Measurements from ENCODE around the gene PDIA3. TPM values are rescaled to one million over a fixed set of nuclear protein-coding genes. Genes with fewer than 3 reads are reported as not detected.

Gene PDIA3
- total and polyA plus RNA-seq, 2 donors (not counting 1 experiment from before 2014, with no cell fraction given): 42.7 to 83.1 TPM

DNA sequence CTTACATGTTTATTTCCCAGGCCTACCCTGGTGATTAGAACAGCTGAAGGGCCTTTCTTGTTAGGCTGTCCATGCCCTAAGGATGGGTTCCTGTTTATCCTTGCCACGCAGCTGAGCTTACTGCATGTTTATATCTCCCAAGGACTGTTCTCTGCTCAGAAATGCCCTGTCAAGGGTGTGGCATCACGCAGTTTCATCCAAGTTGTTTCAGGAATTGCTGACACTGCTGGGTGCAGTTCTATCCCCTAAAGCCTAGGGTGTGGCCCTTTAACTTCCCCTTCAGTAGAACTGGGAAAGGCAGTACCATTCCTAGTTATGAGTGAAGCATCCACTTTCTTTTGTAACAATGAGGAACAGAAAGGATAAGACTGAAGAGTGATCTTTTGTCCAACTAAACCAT, 25.6 kb downstream of the PDIA3 start:
- Histone ChIP-seq H3K4me3 (ENCODE audit: control extremely low read depth in 1 of 5, extremely low read depth in 1 of 5, insufficient read depth in 1 of 5, low read depth in 2 of 5, low read length in 4 of 5) (no peak overlapping the region), H3K4me2 (replicated peaks; ENCODE audit: low read depth, low read length, poor library complexity, severe bottlenecking) (no peak overlapping the region), H3K27me3 (replicated peaks in 1 of 4; ENCODE audit: control extremely low read depth in 1 of 4, control insufficient read depth in 3 of 4, insufficient read depth in 4 of 4, low read length in 3 of 4) (no peaks in the 10 kb centered on the region), H3K27ac (ENCODE audit: low read length in 2 of 2) (no peak overlapping the region), H3K36me3 (replicated peaks in 1 of 2; ENCODE audit: control extremely low read depth in 1 of 2, control insufficient read depth in 1 of 2, extremely low read depth in 1 of 2, insufficient read depth in 2 of 2, low read length in 1 of 2) (peaks cover 15 to 66% of the 10 kb centered on the region in 2 experiments), H3K4me1 (ENCODE audit: control insufficient read depth in 2 of 2, insufficient read depth in 2 of 2, low read length in 2 of 2) (peaks cover 9 to 19% of the 10 kb centered on the region in 2 donors), H3K9me3 (ENCODE audit: control extremely low read depth in 1 of 3, control insufficient read depth in 2 of 3, insufficient read depth in 1 of 3, low read length in 2 of 3) (no peaks in the 10 kb centered on the region), H2AFZ (ENCODE audit: insufficient read depth, low read depth, low read length, poor library complexity, severe bottlenecking) (no peak overlapping the region), H3K9ac (ENCODE audit: low read length) (no peak overlapping the region), H3K79me2 (ENCODE audit: control insufficient read depth, insufficient read depth, low read length) (peaks cover 10% of the 10 kb centered on the region), H4K20me1 (ENCODE audit: control insufficient read depth, insufficient read depth, low read length, poor library complexity, severe bottlenecking) (peaks cover 57% of the 10 kb centered on the region)
- POLR2A ChIA-PET: interaction anchor here (0.6 kb wide), 1 partner anchor 37 kb away, joined by 5 read pairs; no protein-coding TSS in a partner anchor
- TF ChIP-seq EZH2 (IDR thresholded peaks at IDR 0.05; ENCODE audit: borderline replicate concordance, insufficient read depth, low read depth, low read length, poor library complexity, severe bottlenecking): no peak
- TF ChIP-seq, protein P1, sequence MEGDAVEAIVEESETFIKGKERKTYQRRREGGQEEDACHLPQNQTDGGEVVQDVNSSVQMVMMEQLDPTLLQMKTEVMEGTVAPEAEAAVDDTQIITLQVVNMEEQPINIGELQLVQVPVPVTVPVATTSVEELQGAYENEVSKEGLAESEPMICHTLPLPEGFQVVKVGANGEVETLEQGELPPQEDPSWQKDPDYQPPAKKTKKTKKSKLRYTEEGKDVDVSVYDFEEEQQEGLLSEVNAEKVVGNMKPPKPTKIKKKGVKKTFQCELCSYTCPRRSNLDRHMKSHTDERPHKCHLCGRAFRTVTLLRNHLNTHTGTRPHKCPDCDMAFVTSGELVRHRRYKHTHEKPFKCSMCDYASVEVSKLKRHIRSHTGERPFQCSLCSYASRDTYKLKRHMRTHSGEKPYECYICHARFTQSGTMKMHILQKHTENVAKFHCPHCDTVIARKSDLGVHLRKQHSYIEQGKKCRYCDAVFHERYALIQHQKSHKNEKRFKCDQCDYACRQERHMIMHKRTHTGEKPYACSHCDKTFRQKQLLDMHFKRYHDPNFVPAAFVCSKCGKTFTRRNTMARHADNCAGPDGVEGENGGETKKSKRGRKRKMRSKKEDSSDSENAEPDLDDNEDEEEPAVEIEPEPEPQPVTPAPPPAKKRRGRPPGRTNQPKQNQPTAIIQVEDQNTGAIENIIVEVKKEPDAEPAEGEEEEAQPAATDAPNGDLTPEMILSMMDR (IDR thresholded peaks at IDR 0.05): no peak
- CTCF ChIA-PET: interaction anchor here (0.6 to 11.4 kb wide), 6 partner anchors 11 to 35 kb away, joined by 3 to 150 read pairs (median 6); partner anchors contain the start of genes PDIA3 and SERF2
- H3K4me3 Mint-ChIP-seq: no peak overlapping the region
- H3K9me3 Mint-ChIP-seq (ENCODE audit: insufficient read depth): no peaks in the 10 kb centered on the region
- no peak overlapping the region for H3K27ac Mint-ChIP-seq
- DNase-seq: no peak
- 100% methylated on average over 2 of the region's 2 CpGs for WGBS (ENCODE audit: insufficient coverage)
- no peak for ATAC-seq (ENCODE audit: low read depth)
- peaks cover 33% of the 10 kb centered on the region for H3K4me1 Mint-ChIP-seq
- intact Hi-C loops (cut with micrococcal nuclease): no loop called here
- H3K27me3 Mint-ChIP-seq: no peaks in the 10 kb centered on the region

GRCh38 chr15:43772624-43773023, 26.4 kb downstream of the PDIA3 start:
- H3K27me3 ChIP-seq (replicated peaks in 1 of 4; ENCODE audit: control extremely low read depth in 1 of 4, control insufficient read depth in 3 of 4, insufficient read depth in 4 of 4, low read length in 3 of 4): no peaks in the 10 kb centered on the region
- H3K27ac ChIP-seq (ENCODE audit: low read length in 2 of 2): no peak overlapping the region
- DNase-seq (no peak), ATAC-seq (ENCODE audit: low read depth) (no peak)
- TF ChIP-seq EZH2 (IDR thresholded peaks at IDR 0.05; ENCODE audit: borderline replicate concordance, insufficient read depth, low read depth, low read length, poor library complexity, severe bottlenecking): no peak
- TF ChIP-seq, protein P1 (IDR thresholded peaks at IDR 0.05): no peak
- H3K4me1 ChIP-seq (ENCODE audit: control insufficient read depth in 2 of 2, insufficient read depth in 2 of 2, low read length in 2 of 2): peaks cover 11 to 23% of the 10 kb centered on the region in 2 donors
- CTCF ChIA-PET: interaction anchor here (4.4 to 11.4 kb wide), 2 partner anchors 17 to 22 kb away, joined by 24 to 150 read pairs; partner anchors contain the start of gene SERF2
- H3K4me2 ChIP-seq (replicated peaks; ENCODE audit: low read depth, low read length, poor library complexity, severe bottlenecking): no peak overlapping the region
- Mint-ChIP-seq H3K27me3 (no peaks in the 10 kb centered on the region), H3K4me3 (no peak overlapping the region), H3K4me1 (peaks cover 40% of the 10 kb centered on the region), H3K27ac (no peak overlapping the region), H3K9me3 (ENCODE audit: insufficient read depth) (no peaks in the 10 kb centered on the region)
- no peaks in the 10 kb centered on the region for H3K9me3 ChIP-seq (ENCODE audit: control extremely low read depth in 1 of 3, control insufficient read depth in 2 of 3, insufficient read depth in 1 of 3, low read length in 2 of 3)
- H3K79me2 ChIP-seq (ENCODE audit: control insufficient read depth, insufficient read depth, low read length): peaks cover 10% of the 10 kb centered on the region
- peaks cover 15 to 60% of the 10 kb centered on the region in 2 experiments for H3K36me3 ChIP-seq (replicated peaks in 1 of 2; ENCODE audit: control extremely low read depth in 1 of 2, control insufficient read depth in 1 of 2, extremely low read depth in 1 of 2, insufficient read depth in 2 of 2, low read length in 1 of 2)
- no peak overlapping the region for H3K9ac ChIP-seq (ENCODE audit: low read length)
- peaks cover 57% of the 10 kb centered on the region for H4K20me1 ChIP-seq (ENCODE audit: control insufficient read depth, insufficient read depth, low read length, poor library complexity, severe bottlenecking)
- POLR2A ChIA-PET: interaction anchor here (1.0 kb wide), 1 partner anchor 52 kb away, joined by 3 read pairs; the partner anchor contains the start of gene MFAP1
- H3K4me3 ChIP-seq (ENCODE audit: control extremely low read depth in 1 of 5, extremely low read depth in 1 of 5, insufficient read depth in 1 of 5, low read depth in 2 of 5, low read length in 4 of 5): no peak overlapping the region
- intact Hi-C loops (cut with micrococcal nuclease): no loop called here
- no peak overlapping the region for H2AFZ ChIP-seq (ENCODE audit: insufficient read depth, low read depth, low read length, poor library complexity, severe bottlenecking)
